Stomach (tissue), 9 donors: Measurements from ENCODE around the gene LRRC63. TPM values are rescaled to one million over a fixed set of nuclear protein-coding genes. Genes with fewer than 3 reads are reported as not detected.

Source experiments
- DNase-seq, 2 donors: peaks; one replicate each; pipeline versions ENCODE4 v3.0.0 to v3.0.0-alpha.2; 2013 to 2019
- H3K27ac ChIP-seq, 5 donors: fragments of 200-600 bp in 4 of 5; sonication (generic) in 4 of 5; one replicate each; pipeline ENCODE4 v1.5.1; 2013 to 2019; ENCODE audit warnings: mild to moderate bottlenecking in 1 of 5, moderate library complexity in 1 of 5
- H3K27me3 ChIP-seq, 3 donors: fragments of 200-600 bp; sonication (generic); one replicate each; pipeline ENCODE4 v1.5.1; 2017 to 2019; ENCODE audit warnings: mixed run types in 1 of 3
- H3K36me3 ChIP-seq, 4 donors: fragments of 200-600 bp; sonication (generic); 1 replicate in 3 of 4; 2 replicates in 1 of 4; pipeline ENCODE4 v1.5.1; 2016 to 2019
- H3K4me1 ChIP-seq, 4 donors: fragments of 200-600 bp; sonication (generic); one replicate each; pipeline ENCODE4 v1.5.1; 2016 to 2019
- H3K4me3 ChIP-seq, 4 donors: fragments of 200-600 bp; sonication (generic) in 3 of 4; one replicate each; pipeline ENCODE4 v1.5.1; 2016 to 2019; ENCODE audit warnings: mild to moderate bottlenecking in 1 of 4
- H3K9me3 ChIP-seq, 4 donors: fragments of 200-600 bp; sonication (generic); one replicate each; pipeline ENCODE4 v1.5.1; 2016 to 2019
- EP300 ChIP-seq: sonication (generic); formaldehyde crosslinking; IDR thresholded peaks from one replicate; pipeline ENCODE4 v1.6.1; 2017; ENCODE audit warnings: antibody characterized with exemption
- POLR2A ChIP-seq, 4 donors: fragments of 450-650 bp; IDR thresholded peaks; one replicate each; pipeline ENCODE4 v1.6.1; 2016; ENCODE audit warnings: antibody characterized with exemption in 4 of 4, control low read depth in 2 of 4, mild to moderate bottlenecking in 1 of 4, moderate library complexity in 1 of 4
- POLR2AphosphoS5 ChIP-seq, 3 donors: sonication (generic); formaldehyde crosslinking; IDR thresholded peaks; one replicate each; pipeline ENCODE4 v1.6.1; 2016; ENCODE audit warnings: antibody characterized with exemption in 3 of 3
- WGBS, 5 donors: extraction: QIAGEN DNeasy Blood & Tissue Kit in 3 of 5; methylation state at CpG; one replicate each; pipeline versions ENCODE4 v1.1.5 to v1.1.7; 2013 to 2018; 5-methylcytosine and 5-hydroxymethylcytosine counted together
- intact Hi-C: fragments of 100-400 bp; cut with DNase I; formaldehyde crosslinking; loops from one replicate; pipeline ENCODE4 v1.15.1; 2023; ENCODE audit warnings: low total_unique reads
- polyA plus RNA-seq, 3 donors: library from polyadenylated mRNA; stranded (reverse); fragments of 200-250 nt; gene quantifications; one replicate each; pipeline ENCODE4 v1.2.3, GENCODE V29; 2013
- small RNA-seq, 4 donors: library from RNA; depleted of rRNA; stranded (forward); fragments of <200 nt; gene quantifications; one replicate each; pipeline ENCODE3, GENCODE V24; 2016
- total RNA-seq, 5 donors: library from RNA; depleted of rRNA; stranded (reverse); fragments of >200 nt; gene quantifications; one replicate each; pipeline versions ENCODE4 v1.1.0 to v1.2.3, GENCODE V29; 2014 to 2016
- TF ChIP-seq, protein P1 (sequence below), 7 experiments: fragments of 450-650 bp in 4 of 7; fragments of 200-600 bp in 3 of 7; sonication (generic) in 3 of 7; IDR thresholded peaks; one replicate each; pipeline ENCODE4 v1.5.1; 2016 to 2019; ENCODE audit warnings: antibody characterized with exemption in 7 of 7, control low read depth in 2 of 7, mild to moderate bottlenecking in 1 of 7
- donor health status: healthy with polysubstance abuse.
- donor health status: Bipolar disorder and iron deficiency.
- donor health status: healthy.

Gene LRRC63
- total and polyA plus RNA-seq, 8 donors: 0.73 TPM; not detected in 7

DNA sequence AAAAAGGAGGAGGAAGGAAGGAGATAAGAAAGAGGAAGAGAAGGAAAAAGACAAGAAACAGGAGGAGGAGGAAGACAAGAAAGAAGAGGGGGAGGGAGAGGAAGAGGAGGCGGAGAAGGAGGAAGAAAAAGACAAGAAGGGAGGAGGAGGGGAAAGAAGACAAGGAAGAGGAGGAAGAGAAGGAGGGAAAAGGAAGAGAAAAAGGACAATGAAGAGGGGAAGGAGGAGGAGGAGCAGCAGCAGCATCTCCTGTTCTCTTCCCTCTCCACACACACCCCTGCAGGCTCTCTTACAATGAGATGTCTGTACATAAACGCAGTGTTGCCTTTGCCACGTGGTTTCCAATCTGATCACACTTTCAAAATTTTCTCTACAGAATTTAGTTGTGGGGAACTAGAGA, 108.7 kb downstream of the LRRC63 start:
- 43 to 73% (median 54%) methylated on average over 3 of the region's 3 CpGs for WGBS, 5 donors
- Histone ChIP-seq H3K27ac (peak overlapping the region in 1 of 5 donors; percentile 14), H3K4me1 (peaks cover 0 to 8% (median 0%) of the 10 kb centered on the region in 4 donors), H3K9me3 (no peaks in the 10 kb centered on the region), H3K36me3 (no peaks in the 10 kb centered on the region), H3K27me3 (no peaks in the 10 kb centered on the region), H3K4me3 (no peak overlapping the region)
- TF ChIP-seq EP300: no peak
- no peak for TF ChIP-seq POLR2AphosphoS5 (IDR thresholded peaks at IDR 0.05)
- TF ChIP-seq, protein P1, sequence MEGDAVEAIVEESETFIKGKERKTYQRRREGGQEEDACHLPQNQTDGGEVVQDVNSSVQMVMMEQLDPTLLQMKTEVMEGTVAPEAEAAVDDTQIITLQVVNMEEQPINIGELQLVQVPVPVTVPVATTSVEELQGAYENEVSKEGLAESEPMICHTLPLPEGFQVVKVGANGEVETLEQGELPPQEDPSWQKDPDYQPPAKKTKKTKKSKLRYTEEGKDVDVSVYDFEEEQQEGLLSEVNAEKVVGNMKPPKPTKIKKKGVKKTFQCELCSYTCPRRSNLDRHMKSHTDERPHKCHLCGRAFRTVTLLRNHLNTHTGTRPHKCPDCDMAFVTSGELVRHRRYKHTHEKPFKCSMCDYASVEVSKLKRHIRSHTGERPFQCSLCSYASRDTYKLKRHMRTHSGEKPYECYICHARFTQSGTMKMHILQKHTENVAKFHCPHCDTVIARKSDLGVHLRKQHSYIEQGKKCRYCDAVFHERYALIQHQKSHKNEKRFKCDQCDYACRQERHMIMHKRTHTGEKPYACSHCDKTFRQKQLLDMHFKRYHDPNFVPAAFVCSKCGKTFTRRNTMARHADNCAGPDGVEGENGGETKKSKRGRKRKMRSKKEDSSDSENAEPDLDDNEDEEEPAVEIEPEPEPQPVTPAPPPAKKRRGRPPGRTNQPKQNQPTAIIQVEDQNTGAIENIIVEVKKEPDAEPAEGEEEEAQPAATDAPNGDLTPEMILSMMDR (IDR thresholded peaks at IDR 0.05): no peak
- no peak for TF ChIP-seq POLR2A (IDR thresholded peaks at IDR 0.05)
- no peak for DNase-seq
- intact Hi-C loops: no loop called here

DNA sequence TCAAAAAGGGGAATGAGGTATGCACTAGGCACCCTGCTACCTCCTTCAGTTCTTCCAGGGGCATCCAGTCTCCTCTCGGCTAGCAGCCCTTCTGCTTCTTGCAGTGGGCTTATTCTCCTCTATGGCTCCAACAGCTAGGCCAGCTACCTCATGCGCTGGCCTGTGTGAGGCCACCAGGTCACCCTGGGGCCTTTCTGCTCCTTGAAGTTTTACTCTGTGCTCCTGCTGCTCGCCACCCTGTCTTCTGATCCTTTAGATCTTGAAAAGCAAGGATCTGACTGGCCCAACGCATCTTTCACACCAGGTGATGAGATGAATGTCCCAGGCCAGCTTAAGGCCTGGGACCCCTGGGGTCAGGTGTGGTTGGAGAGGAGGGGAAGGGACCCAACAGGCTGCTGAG, 109.1 kb downstream of the LRRC63 start:
- no peaks in the 10 kb centered on the region for H3K9me3 ChIP-seq
- 85 to 95% (median 89%) methylated on average over 4 of the region's 4 CpGs for WGBS, 5 donors
- peak overlapping the region in 1 of 5 donors; percentile 14 for H3K27ac ChIP-seq
- no peaks in the 10 kb centered on the region for H3K36me3 ChIP-seq
- peaks cover 0 to 8% (median 0%) of the 10 kb centered on the region in 4 donors for H3K4me1 ChIP-seq
- TF ChIP-seq POLR2AphosphoS5 (IDR thresholded peaks at IDR 0.05): no peak
- TF ChIP-seq EP300: no peak
- TF ChIP-seq POLR2A (IDR thresholded peaks at IDR 0.05): no peak
- TF ChIP-seq, protein P1 (IDR thresholded peaks at IDR 0.05): no peak
- intact Hi-C loops: no loop called here
- no peak for DNase-seq
- H3K27me3 ChIP-seq: no peaks in the 10 kb centered on the region
- H3K4me3 ChIP-seq: no peak overlapping the region

DNA sequence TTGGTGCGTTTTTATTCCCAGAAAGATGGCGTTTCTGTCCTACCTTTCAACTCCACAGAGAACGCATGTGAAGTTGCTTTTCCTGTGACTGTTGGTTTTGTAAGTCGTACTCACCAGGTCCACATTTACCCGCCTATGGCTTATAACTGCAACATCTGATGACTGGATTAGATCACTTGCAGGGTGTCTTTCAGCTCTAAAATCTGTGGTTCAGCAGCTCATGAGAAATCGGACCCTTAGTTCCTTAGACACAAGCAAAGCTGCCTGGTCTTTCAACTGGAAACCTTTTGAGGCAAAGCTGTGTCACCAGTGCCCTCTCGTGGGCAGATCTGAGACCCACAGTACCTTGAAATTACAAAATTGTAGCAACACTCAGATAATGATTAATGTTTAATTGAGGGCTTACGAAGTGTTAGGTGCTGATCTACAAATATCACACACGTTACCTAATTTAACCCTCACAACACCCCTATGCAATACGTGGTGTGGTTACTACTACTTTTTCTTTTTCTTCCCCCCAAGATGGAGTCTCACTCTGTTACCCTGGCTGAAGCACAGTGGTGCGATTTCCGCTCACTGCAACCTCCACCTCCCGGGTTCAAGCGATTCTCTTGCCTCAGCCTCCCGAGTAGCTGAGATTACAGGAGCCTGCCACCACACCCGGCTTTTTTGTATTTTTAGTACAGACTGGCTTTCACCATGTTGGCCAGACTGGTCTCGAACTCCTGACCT, 109.9 kb downstream of the LRRC63 start:
- Histone ChIP-seq H3K4me1 (peaks cover 0 to 8% (median 0%) of the 10 kb centered on the region in 4 donors), H3K4me3 (no peak overlapping the region), H3K36me3 (no peaks in the 10 kb centered on the region), H3K27me3 (no peaks in the 10 kb centered on the region), H3K9me3 (no peaks in the 10 kb centered on the region), H3K27ac (peak overlapping the region in 1 of 5 donors; percentile 14)
- WGBS, 5 donors: 54 to 59% (median 57%) methylated on average over 17 of the region's 17 CpGs
- DNase-seq: peak; percentile 64 to 83
- intact Hi-C loops: no loop called here
- TF ChIP-seq POLR2A (IDR thresholded peaks at IDR 0.05): no peak
- TF ChIP-seq EP300: no peak
- no peak for TF ChIP-seq POLR2AphosphoS5 (IDR thresholded peaks at IDR 0.05)
- TF ChIP-seq, protein P1 (IDR thresholded peaks at IDR 0.05): peak in 5 of 7 experiments; percentile 40 to 55 (median 48)

GRCh38 chr13:46324976-46325375, 113.2 kb downstream of the LRRC63 start:
- Histone ChIP-seq H3K4me3 (no peak overlapping the region), H3K36me3 (no peaks in the 10 kb centered on the region), H3K27me3 (no peaks in the 10 kb centered on the region), H3K4me1 (peaks cover 0 to 8% (median 0%) of the 10 kb centered on the region in 4 donors), H3K9me3 (no peaks in the 10 kb centered on the region), H3K27ac (no peak overlapping the region)
- WGBS, 5 donors: 68 to 87% (median 78%) methylated on average over 5 of the region's 5 CpGs
- DNase-seq: no peak
- intact Hi-C loops: no loop called here
- TF ChIP-seq POLR2A (IDR thresholded peaks at IDR 0.05): no peak

Small RNA genes within 50 kb of the gene (small RNA-seq; reads per million reads assigned to genes)
- gene RN7SKP5: 0 reads per million in 4 donors
- gene RN7SL288P: 0 reads per million in 4 donors

Other genes with a start within 250 kb of the LRRC63 start
- gene ZC3H13, start 159.2 kb upstream of the LRRC63 start, total RNA-seq: 10 to 100 TPM; 13.9 to 67.1 (median 23.7) TPM
- 10 to 100 TPM in 1 of 3 donors, 1 to 10 TPM in 2; 8.5 to 11.7 (median 8.9) TPM for gene ZC3H13, start 159.2 kb upstream of the LRRC63 start, polyA plus RNA-seq
- 1 to 10 TPM in 1 of 5 donors, under 1 TPM in 1, not detected in 3; 0.37 to 2.2 TPM for gene CPB2, start 106.9 kb upstream of the LRRC63 start, total RNA-seq
- gene CPB2, start 106.9 kb upstream of the LRRC63 start, polyA plus RNA-seq: not detected
- 10 to 100 TPM in 4 of 5 donors, not detected in 1; 12.8 to 44.6 (median 33.0) TPM for gene LCP1, start 29.8 kb upstream of the LRRC63 start, total RNA-seq
- 10 to 100 TPM; 10.6 to 20.0 (median 14.1) TPM for gene LCP1, start 29.8 kb upstream of the LRRC63 start, polyA plus RNA-seq
- 1 to 10 TPM in 3 of 5 donors, not detected in 2; 4.6 to 7.7 (median 5.0) TPM for gene RUBCNL, start 175.3 kb downstream of the LRRC63 start, total RNA-seq
- under 1 TPM; 0.46 to 0.70 (median 0.56) TPM for gene RUBCNL, start 175.3 kb downstream of the LRRC63 start, polyA plus RNA-seq